GM06990 (cell line): ENCODE data around the gene WDR43.

Source experiments
- DNase-seq: peaks from one replicate; pipeline ENCODE4 v3.0.0-alpha.2; 2011; ENCODE audit not compliant: insufficient read length; ENCODE audit errors: extremely low read depth
- H3K27me3 ChIP-seq: replicated peaks from 2 replicates; pipeline ENCODE4 v1.6.0; 2011; ENCODE audit warnings: low read length; ENCODE audit not compliant: control insufficient read depth, insufficient read depth
- H3K36me3 ChIP-seq: 2 replicates; pipeline ENCODE4 v1.5.1; 2011; ENCODE audit warnings: low read length; ENCODE audit not compliant: control insufficient read depth, insufficient read depth
- H3K4me3 ChIP-seq: replicated peaks from 2 replicates; pipeline ENCODE4 v1.5.1; 2011; ENCODE audit warnings: low read depth, mild to moderate bottlenecking, control low read depth, low read length
- TF ChIP-seq, protein P1 (sequence below): IDR thresholded peaks from 2 replicates; pipeline ENCODE4 v1.5.1; 2011; ENCODE audit warnings: low read length, control low read depth, mild to moderate bottlenecking, inconsistent platforms; ENCODE audit not compliant: insufficient read depth, poor library complexity, severe bottlenecking

Gene WDR43

DNA sequence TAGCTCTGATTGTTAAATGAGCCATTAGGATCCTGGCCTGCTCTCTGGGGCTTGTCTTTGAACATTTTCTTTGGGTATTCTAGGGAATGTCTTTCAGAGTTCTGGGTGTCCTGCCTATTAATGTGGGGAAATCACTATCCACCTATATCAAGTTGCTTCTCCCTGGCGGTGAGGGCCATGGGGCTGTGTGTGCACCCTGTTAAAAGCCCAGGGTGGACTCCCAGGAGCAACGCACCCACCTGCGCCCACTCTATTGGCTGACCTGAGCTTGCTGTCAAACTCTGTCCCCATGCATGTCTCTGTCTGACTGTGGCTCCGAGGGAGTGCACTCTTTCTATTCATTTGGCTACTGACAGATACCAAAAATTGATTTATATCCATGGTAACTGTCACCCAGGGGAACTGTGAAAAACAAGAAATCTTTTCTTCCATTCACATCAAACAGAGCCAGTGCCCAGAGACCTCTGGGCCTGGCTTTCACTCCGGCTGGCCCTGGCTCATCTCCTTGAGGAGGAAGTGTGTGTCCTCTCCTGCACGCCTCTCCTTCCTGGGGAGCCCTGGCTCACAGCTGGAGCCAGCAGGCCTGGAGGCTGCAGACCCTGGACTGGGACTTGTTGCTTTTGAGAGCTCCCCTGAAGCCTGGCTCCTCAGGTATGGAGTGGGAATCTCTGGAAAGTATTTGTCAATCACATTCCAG is 76.1 kb downstream of the WDR43 start:
- TF ChIP-seq, protein P1, sequence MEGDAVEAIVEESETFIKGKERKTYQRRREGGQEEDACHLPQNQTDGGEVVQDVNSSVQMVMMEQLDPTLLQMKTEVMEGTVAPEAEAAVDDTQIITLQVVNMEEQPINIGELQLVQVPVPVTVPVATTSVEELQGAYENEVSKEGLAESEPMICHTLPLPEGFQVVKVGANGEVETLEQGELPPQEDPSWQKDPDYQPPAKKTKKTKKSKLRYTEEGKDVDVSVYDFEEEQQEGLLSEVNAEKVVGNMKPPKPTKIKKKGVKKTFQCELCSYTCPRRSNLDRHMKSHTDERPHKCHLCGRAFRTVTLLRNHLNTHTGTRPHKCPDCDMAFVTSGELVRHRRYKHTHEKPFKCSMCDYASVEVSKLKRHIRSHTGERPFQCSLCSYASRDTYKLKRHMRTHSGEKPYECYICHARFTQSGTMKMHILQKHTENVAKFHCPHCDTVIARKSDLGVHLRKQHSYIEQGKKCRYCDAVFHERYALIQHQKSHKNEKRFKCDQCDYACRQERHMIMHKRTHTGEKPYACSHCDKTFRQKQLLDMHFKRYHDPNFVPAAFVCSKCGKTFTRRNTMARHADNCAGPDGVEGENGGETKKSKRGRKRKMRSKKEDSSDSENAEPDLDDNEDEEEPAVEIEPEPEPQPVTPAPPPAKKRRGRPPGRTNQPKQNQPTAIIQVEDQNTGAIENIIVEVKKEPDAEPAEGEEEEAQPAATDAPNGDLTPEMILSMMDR: no peak
- Histone ChIP-seq H3K4me3 (no peak overlapping the region), H3K27me3 (no peaks in the 10 kb centered on the region), H3K36me3 (no peaks in the 10 kb centered on the region)
- DNase-seq: no peak

DNA sequence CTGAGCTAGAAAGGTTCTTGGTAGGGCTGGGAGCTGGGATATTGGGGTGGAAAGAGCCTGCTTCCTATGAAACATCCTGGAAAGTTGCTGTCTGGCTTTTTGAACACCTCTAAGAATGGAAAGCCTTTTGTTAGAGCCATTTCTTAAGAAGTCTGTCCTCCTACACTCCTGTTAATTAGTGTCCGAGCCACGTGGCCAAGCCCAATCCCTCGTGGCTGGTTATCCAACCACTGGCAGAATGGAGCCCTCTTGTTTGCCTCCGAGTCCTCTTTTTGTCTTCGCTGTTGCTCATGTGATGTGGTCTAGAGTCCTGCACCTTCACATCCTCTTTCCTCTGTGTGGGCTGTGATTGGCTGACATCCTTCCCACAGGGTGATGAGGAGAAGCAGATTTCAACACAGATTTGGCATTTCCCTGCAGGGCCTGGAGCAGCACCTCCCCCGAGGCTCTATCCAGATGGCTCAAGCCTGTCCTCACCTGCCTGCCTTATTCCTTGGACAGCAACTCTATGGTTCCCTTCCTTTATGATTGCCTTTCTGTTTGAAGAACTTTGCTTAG is 78.4 kb downstream of the WDR43 start:
- DNase-seq: no peak
- Histone ChIP-seq H3K36me3 (no peaks in the 10 kb centered on the region), H3K27me3 (no peaks in the 10 kb centered on the region), H3K4me3 (no peak overlapping the region)
- TF ChIP-seq, protein P1: no peak

DNA sequence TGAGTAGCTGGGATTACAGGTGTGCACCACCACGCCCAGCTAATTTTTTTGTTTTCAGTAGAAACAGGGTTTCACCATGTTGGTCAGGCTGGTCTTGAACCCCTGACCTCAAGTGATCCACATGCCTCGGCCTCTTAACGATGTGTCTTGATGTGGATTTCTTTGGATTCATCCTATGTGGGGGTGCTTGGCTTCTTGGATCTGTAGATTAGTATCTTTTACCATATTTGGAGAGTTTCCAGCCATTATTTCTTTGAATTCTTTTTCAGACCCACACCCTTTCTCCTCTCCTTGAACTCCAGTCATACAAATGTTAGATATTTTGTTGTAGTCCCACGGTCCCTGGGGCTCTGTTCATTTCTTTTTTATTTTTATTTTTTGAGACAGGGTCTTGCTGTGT is 79.8 kb downstream of the WDR43 start:
- H3K36me3 ChIP-seq: no peaks in the 10 kb centered on the region
- no peak for DNase-seq
- no peak overlapping the region for H3K4me3 ChIP-seq
- no peaks in the 10 kb centered on the region for H3K27me3 ChIP-seq
- TF ChIP-seq, protein P1: no peak

DNA sequence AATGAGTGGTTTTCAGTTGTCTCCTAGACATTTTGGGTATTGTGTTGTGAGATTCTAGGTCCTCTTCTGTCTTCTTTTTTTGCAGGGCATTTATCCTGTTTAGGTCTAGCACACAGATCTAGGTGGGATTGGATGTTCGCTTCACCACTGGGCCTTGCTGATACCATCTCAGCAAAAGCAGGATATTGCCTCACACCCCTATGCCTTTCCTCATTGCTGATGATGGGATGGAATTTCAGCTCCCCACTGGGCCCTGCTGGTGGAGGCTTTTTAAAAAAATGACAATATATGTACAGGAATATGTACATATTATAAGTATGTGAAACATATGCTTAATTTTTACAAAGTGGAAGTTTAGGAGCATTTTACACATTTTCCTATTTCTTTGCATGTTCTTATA is 81.2 kb downstream of the WDR43 start:
- Histone ChIP-seq H3K27me3 (no peaks in the 10 kb centered on the region; the same call in 1 of the 2 replicates), H3K4me3 (no peak overlapping the region), H3K36me3 (no peaks in the 10 kb centered on the region)
- TF ChIP-seq, protein P1: no peak
- no peak for DNase-seq

DNA sequence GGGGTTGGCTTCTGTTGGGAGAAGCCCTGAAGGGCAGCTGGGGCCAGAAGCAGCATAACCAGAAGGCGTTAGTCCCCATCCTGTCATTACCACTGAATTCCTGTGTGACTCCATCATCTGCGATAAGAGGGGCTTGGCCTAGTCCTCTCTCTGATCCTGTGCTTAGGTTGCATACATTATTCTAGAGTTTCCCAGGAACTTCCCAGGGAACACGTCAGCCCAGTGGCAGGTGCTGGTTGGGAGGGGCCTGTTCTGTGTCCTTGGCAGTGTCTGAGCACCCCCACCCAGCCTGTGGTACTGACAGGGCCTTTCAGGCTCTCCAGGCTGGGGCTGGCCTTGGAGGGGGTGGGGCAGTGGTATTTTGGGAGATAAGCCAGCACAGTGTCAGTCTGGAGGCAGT is 82.1 kb downstream of the WDR43 start:
- Histone ChIP-seq H3K36me3 (no peaks in the 10 kb centered on the region), H3K27me3 (no peaks in the 10 kb centered on the region; the same call in 1 of the 2 replicates), H3K4me3 (no peak overlapping the region)
- DNase-seq: no peak
- TF ChIP-seq, protein P1: no peak
